Fibroblast of villous mesenchyme (primary cell): ENCODE measurements around the gene MAGI2. TPM values are rescaled to one million over a fixed set of nuclear protein-coding genes. Genes with fewer than 3 reads are reported as not detected.
"Not testable (repeated sequence)": the region's sequence is repeated elsewhere in the genome, so short reads cannot be mapped to it uniquely, and the experiment has no call there.

Experiments
- DNase-seq: peaks from one replicate; pipeline ENCODE4 v3.0.0-alpha.2; 2010; ENCODE audit warnings: low read depth
- H3K4me3 ChIP-seq: 2 replicates; pipeline ENCODE4 v1.5.1; 2011; ENCODE audit warnings: low read depth, mild to moderate bottlenecking, low read length
- CTCF ChIP-seq: IDR thresholded peaks from 2 replicates; pipeline ENCODE4 v1.5.1; 2012; ENCODE audit warnings: low read depth, mild to moderate bottlenecking, low read length; ENCODE audit not compliant: insufficient read depth
- total RNA-seq: library from RNA; depleted of rRNA; stranded (reverse); fragments of >200 nt; gene quantifications from 2 replicates; pipeline ENCODE4 v1.2.3, GENCODE V29; 2012

The MAGI2 gene
- total RNA-seq, 1 donor = 24.6 TPM

GRCh38 chr7:79034730-79035129 lies 418.7 kb downstream of the MAGI2 start:
- no peak for TF ChIP-seq CTCF
- no peak overlapping the region for H3K4me3 ChIP-seq
- DNase-seq = no peak

GRCh38 chr7:79019711-79020110 lies 433.8 kb downstream of the MAGI2 start:
- not testable (repeated sequence) for H3K4me3 ChIP-seq, DNase-seq

- DNase-seq = no peak
- no peak for TF ChIP-seq CTCF
- H3K4me3 ChIP-seq = no peak overlapping the region
Observed at GRCh38 chr7:79011921-79012320, 441.5 kb downstream of the MAGI2 start.

GRCh38 chr7:79009647-79010046 lies 443.8 kb downstream of the MAGI2 start:
- DNase-seq = no peak
- no peak overlapping the region for H3K4me3 ChIP-seq
- no peak for TF ChIP-seq CTCF

GRCh38 chr7:79008786-79009185 lies 444.7 kb downstream of the MAGI2 start:
- H3K4me3 ChIP-seq = no peak overlapping the region
- no peak for DNase-seq
- no peak for TF ChIP-seq CTCF

- H3K4me3 ChIP-seq = no peak overlapping the region
- TF ChIP-seq CTCF = no peak
- DNase-seq = no peak
Observed at GRCh38 chr7:78996013-78996412, 457.5 kb downstream of the MAGI2 start.

GRCh38 chr7:78993341-78993740 lies 460.1 kb downstream of the MAGI2 start:
- no peak for TF ChIP-seq CTCF

More at GRCh38 chr7:78993341-78993740, 460.1 kb downstream of the MAGI2 start:
- no peak overlapping the region for H3K4me3 ChIP-seq
- DNase-seq = no peak
